T47D (cell line): ENCODE measurements around the gene PGGHG.

Experiments
- DNase-seq, 2 experiments: peaks; one replicate each; pipeline versions ENCODE4 v3.0.0 to v3.0.0-alpha.2; 2011 to 2012; ENCODE audit warnings: low read depth in 1 of 2, low spot score in 1 of 2
- JUND ChIP-seq: IDR thresholded peaks from 2 replicates; pipeline ENCODE4 v1.6.1; 2012; ENCODE audit warnings: low read depth
- in situ Hi-C: cut with HindIII; loops from 2 replicates; pipeline ENCODE4 v1.10.0; 2016; ENCODE audit warnings: low sequenced_read_pairs, low pct_unique_long_range_greater_than_20kb

The PGGHG gene

DNA sequence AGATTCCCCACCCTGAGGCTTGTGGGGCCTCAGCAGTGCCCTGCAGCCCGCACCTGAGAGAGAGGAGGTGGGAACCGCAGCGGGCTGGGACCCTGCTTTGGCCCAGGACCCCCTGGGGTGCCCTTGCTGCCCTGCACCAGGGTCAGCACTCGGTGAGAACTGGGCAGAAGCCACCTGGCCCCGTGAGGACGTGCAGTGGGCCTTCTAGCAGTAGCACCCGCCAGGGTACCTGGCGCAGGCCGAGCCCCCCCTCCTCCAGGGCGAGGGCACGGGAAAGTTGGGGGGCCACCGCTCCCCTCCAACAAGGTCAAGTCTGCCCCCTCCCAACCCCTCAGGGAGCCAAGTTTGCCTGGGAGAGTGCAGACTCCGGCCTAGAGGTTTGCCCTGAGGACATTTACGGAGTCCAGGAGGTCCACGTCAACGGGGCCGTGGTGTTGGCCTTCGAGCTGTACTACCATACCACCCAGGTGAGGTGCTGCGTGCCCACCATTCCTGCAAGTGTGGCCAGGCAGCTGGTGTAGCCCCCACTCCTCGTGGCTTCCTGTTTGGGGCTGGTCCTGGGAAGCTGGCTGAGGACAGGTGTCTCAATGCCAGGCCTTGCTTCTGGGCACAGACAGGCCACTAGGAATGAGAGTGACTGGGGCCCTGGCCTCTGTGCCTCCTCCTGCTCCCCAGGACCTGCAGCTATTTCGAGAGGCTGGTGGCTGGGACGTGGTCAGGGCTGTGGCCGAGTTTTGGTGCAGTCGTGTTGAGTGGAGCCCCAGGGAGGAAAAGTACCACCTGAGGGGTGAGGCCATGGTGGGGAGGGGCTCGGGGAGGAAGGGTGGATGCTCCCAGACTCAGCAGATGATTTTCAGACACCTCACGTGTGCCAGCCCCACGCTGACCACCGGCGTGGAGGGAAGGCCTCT, 3.5 kb downstream of the PGGHG start:
- DNase-seq: no peak
- in situ Hi-C loops: no loop called here
- no peak for TF ChIP-seq JUND

DNA sequence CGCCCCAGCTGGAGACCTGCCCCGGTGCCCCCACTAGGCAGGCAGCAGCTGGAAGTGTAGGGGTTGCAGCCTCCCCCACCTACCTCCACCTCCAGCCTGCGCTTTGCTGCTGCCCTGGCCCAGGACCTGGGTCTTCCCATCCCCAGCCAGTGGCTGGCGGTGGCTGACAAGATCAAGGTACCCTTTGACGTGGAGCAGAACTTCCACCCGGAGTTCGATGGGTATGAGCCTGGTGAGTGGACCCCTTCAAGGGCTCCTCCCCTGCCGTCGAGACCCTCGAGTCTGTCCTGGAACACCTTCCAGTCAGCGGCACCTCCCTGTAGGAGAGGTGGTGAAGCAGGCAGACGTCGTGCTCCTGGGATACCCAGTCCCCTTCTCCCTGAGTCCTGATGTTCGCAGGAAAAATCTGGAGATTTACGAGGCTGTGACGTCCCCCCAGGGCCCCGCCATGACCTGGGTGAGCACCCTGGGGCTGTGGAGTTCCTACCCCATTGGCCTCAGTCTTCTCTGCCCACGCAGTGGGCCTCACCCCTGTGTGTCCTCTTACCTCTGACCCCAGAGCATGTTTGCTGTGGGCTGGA, 4.4 kb downstream of the PGGHG start:
- DNase-seq: no peak
- in situ Hi-C loops: no loop called here
- no peak for TF ChIP-seq JUND

DNA sequence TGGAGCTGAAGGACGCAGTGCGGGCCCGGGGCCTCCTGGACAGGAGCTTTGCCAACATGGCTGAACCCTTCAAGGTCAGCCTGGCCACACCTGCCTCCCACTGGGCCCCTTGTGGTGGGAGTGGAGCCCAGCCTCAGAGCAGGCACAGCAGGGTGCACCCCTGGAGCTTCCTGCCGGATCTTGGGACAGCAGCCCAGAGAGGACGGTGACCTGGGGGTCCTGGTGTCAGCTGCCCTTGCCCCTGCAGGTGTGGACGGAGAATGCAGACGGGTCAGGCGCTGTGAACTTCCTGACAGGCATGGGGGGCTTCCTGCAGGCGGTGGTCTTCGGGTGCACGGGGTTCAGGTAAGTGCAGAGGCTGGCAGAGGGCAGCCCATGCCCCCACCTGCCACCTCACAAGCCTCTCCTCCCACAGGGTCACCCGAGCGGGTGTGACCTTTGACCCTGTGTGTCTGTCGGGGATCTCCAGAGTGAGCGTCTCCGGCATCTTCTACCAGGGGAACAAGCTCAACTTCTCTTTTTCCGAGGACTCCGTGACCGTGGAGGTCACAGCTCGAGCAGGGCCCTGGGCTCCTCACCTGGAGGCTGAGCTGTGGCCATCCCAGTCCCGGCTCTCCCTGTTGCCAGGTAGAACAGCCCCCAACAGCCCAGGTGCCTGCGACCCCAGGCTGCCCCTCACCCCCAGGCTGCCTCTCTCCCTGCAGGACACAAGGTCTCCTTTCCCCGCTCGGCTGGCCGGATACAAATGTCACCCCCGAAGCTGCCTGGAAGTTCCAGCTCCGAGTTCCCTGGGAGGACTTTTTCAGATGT, 5.1 kb downstream of the PGGHG start:
- no peak for DNase-seq
- in situ Hi-C loops: no loop called here
- TF ChIP-seq JUND: no peak

DNA sequence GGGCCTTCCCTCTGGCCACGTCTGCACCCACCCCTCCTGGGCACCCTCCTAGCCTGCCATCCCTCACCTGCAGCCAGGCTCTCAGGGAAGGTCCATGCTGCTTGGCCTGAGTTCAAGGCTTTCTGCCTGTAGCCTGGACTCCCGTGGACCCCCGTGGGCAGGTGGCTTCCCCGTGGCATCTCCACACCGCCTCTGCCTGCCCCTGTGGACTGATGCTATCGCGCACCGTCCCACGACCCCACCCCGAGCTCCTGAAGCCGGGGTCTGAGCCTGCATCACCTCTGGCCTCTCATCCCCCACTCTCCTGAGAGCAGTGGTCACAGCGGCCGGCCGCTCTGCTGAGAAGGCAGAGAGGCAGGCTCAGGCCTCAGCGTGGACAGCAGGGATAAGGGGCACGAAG, 5.9 kb downstream of the PGGHG start:
- TF ChIP-seq JUND: no peak
- DNase-seq: no peak
- in situ Hi-C loops: no loop called here

DNA sequence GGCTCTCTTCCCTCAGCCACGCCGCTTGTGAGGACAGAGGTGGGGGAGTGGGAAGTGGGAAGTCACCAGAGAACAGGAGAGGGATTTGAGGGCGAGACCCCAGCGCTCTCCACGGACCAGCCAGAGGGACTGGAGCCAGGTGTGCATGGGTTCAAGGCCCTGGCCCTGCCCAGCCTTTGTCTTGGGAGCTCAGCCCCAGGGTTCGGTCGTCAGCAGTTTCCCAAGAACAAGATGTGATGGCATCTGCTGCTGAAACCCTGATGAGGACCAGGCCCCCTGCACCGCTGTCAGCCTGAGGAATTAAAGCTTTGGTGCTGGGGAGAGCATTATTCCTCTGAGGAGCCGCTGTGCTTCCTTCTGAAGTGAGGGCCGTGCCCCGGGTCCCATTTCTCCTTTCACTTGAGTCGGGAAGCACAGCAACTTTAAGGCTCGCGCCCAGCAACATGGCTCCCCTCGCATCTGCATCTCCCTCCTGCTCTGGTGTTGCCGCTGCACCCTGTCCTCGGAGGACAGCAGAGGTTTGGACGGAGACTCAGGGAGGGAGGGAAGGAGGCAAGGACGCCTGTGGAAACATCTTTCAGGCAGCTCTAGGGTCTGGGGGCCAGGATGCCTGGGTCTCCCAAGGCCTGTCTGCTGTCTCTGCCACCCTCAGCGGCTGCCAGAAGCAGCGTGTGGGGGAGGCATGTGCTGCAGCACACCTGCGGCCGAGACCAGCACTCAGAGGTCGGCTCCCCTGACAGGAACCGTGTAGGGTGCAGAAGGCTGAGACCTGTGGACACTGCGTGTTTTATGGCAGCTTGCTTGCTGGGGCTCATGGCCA, 6.6 kb downstream of the PGGHG start:
- in situ Hi-C loops: no loop called here

DNA sequence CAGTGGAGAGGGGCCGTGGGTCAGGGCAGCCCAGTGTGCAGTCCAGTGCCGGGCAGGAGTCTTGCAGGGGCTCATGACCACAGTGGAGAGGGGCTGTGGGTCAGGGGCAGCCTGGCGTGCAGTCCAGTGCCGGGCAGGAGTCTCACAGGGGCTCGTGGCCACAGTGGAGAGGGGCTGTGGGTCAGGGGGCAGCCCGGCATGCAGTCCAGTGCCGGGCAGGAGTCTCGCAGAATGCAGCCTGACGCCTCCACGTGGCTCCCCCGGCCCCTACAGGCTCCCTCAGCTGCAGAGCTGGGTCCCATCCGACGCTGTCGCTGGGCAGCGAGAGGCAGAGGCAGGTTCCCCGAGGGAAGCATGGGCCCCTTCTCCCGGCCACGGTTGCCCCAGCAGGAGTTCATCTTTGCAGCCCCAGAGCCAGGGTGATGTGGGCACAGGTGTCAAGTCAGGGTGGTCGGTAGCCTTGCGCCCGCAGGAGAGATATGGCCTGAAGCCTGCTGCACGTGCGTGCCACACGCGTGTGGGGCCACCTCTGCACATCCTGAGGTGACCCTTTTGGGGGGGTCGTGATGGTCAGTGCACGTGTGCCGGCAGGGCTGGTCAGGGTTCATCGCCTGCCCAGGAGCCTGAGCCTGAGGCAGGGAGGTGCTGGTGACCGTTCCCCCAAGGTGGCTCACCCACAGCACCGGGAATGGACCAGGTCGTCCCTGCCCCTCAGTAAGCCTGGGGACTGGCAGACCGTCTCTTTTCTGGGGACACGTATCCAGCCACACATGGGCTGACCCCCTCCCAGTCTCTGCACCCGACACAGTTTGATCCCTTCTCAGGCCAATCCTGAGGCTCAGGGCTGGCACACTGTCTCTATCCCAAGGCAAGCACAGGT, 7.5 kb downstream of the PGGHG start:
- in situ Hi-C loops: no loop called here
- DNase-seq: no peak
- no peak for TF ChIP-seq JUND

More for the DNA sequence above, 6.6 kb downstream of the PGGHG start:
- no peak for DNase-seq
- TF ChIP-seq JUND: no peak

DNA sequence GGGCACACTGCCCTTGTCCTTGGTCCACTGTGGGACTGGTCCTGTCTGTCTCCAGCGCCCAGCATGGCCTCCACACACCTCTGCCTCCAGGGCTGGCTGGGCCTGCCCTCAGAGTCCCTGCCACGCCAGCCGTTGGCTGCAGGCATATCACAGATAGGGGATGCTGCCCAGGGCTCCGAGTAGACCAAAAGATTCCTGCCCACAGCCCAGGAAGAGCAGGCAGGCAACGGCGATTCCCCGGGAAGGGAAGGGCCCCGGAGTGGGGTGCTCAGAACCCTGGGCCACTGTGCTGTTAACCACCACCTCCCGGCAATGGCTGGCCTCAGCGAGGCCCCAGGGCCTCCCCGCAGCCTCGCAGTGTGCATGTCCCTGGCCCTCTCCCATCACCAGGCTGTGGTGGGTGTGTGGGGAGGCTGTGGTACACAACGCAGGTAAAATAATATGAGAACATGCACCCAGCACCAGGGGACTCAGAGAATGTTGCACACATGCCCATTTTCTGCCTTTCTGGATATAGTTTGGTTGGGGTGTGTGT, 8.2 kb downstream of the PGGHG start:
- TF ChIP-seq JUND: no peak
- DNase-seq: no peak
- in situ Hi-C loops: no loop called here

DNA sequence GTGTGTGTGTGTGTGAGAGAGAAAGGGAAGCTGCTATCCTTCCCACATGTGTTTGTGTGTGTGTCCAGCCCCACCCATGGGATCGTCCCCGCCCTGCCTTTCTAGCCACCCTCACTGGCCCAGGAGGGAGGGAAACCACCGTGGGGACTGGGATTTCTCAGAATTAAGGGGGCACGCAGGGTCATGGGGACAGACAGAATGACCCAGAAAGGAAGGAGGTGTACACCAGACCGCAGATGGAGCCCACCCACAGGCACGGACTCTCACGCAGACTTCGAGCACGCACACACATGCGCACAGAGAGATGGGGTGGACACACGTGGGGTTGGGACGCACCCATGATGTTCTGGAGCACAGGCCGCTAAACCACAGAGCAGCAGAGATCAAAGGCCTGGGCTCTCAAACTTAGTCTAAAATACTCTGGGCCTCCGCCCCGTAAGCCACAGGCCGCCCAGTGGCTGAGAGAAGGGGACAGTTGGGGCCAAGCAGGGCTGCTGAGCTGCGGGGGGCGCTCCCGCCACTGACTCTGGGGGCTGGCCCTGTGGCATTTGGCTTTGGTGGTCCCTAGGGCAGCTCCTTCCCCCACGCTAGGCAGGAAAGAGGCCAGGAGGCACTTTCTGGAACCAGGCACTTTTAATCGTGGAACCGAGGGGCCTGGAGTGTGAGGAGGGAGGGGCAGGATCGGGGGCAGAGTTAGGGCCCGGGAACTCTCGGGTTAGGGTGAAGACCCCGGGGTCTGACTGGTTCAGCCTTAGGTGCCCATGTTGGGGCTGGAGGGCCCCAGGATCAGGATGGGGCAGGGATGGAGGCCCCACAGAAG, 8.9 kb downstream of the PGGHG start:
- TF ChIP-seq JUND: no peak
- in situ Hi-C loops: no loop called here
- DNase-seq: no peak

DNA sequence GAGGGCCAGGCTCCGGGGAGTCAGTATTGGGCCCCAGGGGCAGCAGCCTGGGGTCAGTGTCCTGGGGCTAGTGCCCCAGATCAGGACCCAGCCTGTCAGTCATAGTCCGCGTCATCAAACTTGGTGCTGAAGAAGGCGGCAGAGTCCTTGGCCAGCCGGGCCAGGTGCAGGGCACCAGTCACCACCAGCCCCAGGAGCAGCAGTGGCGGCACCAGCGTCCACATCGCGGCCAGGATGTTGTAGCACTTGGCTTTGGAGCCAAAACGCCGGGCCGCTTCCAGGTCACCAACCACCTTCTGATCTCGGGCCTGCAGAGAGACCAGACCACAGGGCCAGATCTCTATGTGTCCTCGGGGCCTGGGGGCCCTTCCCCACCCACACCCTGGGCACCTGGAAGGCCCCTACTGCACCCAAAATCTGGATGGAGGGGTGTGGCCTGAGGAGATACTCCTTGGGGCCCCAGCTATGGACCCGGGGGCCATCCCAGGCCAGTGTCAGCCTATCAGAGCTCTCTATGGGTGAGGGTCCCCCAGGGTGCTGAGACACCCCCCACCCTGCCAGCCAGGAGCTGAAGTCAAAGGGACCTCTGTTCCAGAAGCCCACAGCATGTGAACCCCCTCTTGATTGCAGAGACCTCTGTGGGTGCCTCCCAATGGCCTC, 9.6 kb downstream of the PGGHG start:
- TF ChIP-seq JUND: no peak
- in situ Hi-C loops: no loop called here
- DNase-seq: no peak
